ENCODE data around the gene NEMF.
"Not testable (repeated sequence)": the region's sequence is repeated elsewhere in the genome, so short reads cannot be mapped to it uniquely, and the experiment has no call there.

The NEMF gene

DNA sequence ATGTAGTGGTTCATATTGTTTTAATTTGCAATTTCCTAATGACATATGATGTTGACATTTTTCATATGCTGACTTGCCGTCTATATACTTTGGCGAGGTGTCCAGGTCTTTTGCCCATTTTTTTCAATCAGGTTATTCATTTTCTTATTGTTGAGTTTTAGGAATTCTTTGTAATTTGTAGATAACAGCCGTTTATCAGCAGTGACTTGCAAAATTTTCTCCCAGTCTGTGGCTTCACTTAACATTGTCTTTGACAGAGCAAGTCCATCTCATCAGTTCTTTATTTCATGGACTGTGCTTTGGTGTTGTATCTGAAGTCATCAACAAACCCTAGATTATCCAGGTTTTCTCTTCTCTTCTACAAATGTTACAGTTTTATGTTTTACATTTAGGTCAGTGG is 97.2 kb downstream of the NEMF start:
- no peak for DNase-seq (ENCODE audit: low read depth in 2 of 2)

DNA sequence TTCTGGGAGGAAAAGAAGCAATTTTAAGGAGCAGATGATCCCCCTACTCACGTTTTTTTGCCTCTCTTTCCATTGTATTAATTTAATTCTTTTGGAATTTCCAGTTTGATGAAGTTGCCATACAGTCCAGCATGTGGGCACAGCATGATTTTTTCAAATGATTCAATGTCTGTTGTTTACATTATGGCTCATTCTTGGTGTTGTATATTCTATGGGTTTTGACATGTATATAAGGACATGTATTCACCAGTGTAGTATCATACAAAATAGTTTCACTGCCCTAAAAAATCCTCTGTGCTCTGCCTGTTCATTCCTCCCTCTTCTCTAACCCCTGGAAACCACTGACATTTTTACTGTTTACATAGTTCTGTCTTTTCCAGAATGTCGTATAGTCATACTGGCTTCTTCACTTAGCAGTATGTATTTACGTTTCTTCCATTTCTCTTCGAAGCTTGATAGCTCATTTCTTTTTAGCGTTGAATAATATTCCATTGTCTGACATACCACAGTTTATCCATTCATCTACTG is 98.0 kb downstream of the NEMF start:
- no peak for DNase-seq (ENCODE audit: low read depth in 2 of 2)

DNA sequence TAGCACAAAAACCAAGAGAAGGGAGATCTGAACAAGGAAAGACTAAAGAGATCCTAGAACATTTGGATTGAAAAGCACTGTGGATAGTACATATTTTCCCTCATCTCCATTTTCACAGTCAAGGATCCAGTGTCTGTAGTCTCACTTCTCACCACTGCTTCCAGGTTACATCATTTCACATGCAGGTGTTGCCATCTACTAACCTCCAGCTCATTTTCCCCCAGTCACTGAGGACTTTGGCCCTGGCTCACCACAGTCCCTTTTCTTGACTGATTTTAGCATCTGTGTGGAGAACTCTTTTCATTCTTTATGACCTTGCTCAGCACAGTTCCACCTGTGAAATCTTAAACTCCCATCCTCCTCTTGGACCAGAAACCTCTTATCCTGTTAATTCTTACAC is 106.1 kb downstream of the NEMF start:
- DNase-seq (ENCODE audit: low read depth in 2 of 2) = not testable (repeated sequence)

DNA sequence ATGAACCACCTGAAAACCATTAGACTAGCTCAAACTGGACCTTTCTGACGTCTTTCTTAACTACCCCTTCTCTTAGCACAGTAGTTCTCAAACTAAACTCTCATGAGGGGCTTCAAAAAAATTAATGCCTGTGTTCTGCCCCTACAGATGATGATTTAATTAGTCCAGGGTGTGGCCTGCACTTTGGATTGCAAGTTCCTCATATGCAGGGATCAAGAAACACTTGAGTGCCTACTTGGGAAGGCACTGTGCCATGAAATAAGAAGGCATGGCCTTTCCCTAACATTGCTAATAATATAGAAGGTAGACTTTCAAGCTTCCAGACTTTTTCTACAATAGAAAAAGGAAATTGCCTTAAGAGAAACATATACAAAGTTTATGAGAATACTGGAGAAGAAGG is 107.4 kb downstream of the NEMF start:
- no peak for DNase-seq (ENCODE audit: low read depth in 2 of 2)

DNA sequence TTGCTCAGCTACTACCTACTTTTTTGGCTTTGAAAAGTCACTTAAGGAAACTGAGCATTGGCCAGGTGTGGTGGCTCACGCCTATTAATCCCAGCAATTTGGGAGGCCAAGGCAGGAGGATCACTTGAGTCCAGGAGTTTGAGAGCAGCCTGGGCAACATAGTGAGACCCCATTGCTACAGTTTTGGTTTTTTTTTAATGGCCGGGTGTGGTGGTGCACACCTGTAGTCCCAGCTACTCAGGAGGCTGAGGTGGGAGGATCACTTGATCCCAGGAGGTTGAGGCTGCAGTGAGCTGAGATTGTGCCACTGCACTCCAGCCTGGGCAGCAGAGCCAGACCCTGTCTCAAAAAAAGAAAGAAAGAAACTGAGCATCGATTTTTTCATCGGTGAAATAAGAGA is 116.9 kb downstream of the NEMF start:
- DNase-seq (ENCODE audit: low read depth in 2 of 2) = not testable (repeated sequence)

DNA sequence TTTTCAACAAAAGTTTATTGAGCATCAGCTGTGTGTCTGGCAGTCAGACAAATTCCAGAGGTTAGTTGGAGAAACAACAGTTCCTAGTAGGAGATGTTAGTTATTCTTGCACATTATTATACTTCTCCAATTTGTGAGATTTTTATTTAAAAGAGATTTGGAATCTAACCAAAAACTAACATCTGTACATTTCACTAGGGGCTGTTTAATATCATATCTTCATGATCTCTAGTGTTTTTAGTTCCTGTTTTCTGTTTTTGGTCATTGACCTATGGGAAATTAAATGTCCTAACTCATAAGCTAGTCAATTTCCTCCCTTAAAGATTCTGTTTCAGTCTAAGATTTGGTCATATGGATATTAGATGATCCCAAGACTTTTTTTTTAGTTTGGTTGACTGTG is 118.8 kb downstream of the NEMF start:
- DNase-seq (ENCODE audit: low read depth in 2 of 2) = no peak

DNA sequence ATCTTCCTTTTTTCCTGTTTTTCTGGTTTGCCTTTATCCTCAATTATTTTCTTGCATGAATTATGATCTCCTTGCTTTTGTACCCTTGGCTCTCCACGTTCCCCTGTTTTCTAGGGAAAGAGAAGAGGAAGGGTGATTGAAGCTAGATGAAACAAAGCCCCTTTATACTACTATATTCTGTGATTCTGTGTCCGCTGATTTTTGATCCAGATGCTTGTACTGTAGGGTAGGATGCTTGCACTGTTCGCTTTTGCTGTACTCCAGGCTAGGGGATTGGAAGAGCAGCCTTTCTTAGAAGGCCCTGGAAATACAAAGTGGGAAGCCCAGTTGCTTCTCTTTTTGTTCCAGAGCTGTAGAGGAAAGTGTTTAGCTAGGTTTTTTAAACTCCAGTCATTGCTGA is 119.7 kb downstream of the NEMF start:
- no peak for DNase-seq (ENCODE audit: low read depth in 2 of 2)
